HG03520 (cell line): Measurements from ENCODE around the gene FNDC7.
"Not testable (repeated sequence)": the region's sequence is repeated elsewhere in the genome, so short reads cannot be mapped to it uniquely, and the experiment has no call there.

Experiments used
- ATAC-seq: cut with Tn5 transposase; IDR thresholded peaks from one replicate; pipeline ENCODE4 v1.9.1; 2021; ENCODE audit warnings: mild to moderate bottlenecking, moderate library complexity; ENCODE audit not compliant: unreplicated experiment

Gene FNDC7

GRCh38 chr1:108699375-108700332, 13.1 kb upstream of the FNDC7 start:
- no peak for ATAC-seq

- ATAC-seq: no peak
Measured at GRCh38 chr1:108701176-108701849, 11.4 kb upstream of the FNDC7 start.

GRCh38 chr1:108702109-108702508, 10.6 kb upstream of the FNDC7 start:
- not testable (repeated sequence) for ATAC-seq

GRCh38 chr1:108703939-108704338, 8.8 kb upstream of the FNDC7 start:
- ATAC-seq: no peak

GRCh38 chr1:108704496-108704895, 8.2 kb upstream of the FNDC7 start:
- no peak for ATAC-seq

- ATAC-seq: no peak
Measured at GRCh38 chr1:108706643-108707042, 6.1 kb upstream of the FNDC7 start.

- ATAC-seq: no peak
Measured at GRCh38 chr1:108708691-108709660, 3.7 kb upstream of the FNDC7 start.

GRCh38 chr1:108715932-108716331, 3.2 kb downstream of the FNDC7 start:
- ATAC-seq: no peak

GRCh38 chr1:108716437-108717230, 3.9 kb downstream of the FNDC7 start:
- ATAC-seq: no peak

GRCh38 chr1:108717774-108718316, 5.1 kb downstream of the FNDC7 start:
- ATAC-seq: no peak

- no peak for ATAC-seq
Measured at GRCh38 chr1:108718927-108719655, 6.4 kb downstream of the FNDC7 start.

- ATAC-seq: no peak
Measured at GRCh38 chr1:108719656-108720435, 7.1 kb downstream of the FNDC7 start.

- ATAC-seq: no peak
Measured at GRCh38 chr1:108722292-108722691, 9.6 kb downstream of the FNDC7 start.

GRCh38 chr1:108725906-108726305, 13.2 kb downstream of the FNDC7 start:
- ATAC-seq: no peak

GRCh38 chr1:108728327-108728923, 15.7 kb downstream of the FNDC7 start:
- ATAC-seq: no peak

GRCh38 chr1:108729481-108729880, 16.8 kb downstream of the FNDC7 start:
- ATAC-seq: no peak

GRCh38 chr1:108732398-108732797, 19.7 kb downstream of the FNDC7 start:
- no peak for ATAC-seq
